GM23338 (cell line): ENCODE measurements around the gene CACUL1. TPM values are rescaled to one million over a fixed set of nuclear protein-coding genes. Genes with fewer than 3 reads are reported as not detected.

Source experiments
- ATAC-seq: fragments of 200-7000 bp; cut with Tn5 transposase; 3 replicates; pipeline ENCODE4 v1.9.1; 2020
- DNase-seq: peaks from one replicate; pipeline ENCODE4 v3.0.0-alpha.2; 2015; ENCODE audit warnings: low spot score
- H2AFZ ChIP-seq: fragments of 200-600 bp; sonication (generic); 2 replicates; pipeline ENCODE4 v1.8.0; 2016; ENCODE audit warnings: antibody characterized with exemption, mild to moderate bottlenecking, moderate library complexity
- H3F3A ChIP-seq: fragments of 200-600 bp; sonication (generic); replicated peaks from 2 replicates; pipeline ENCODE4 v1.8.0; 2017; ENCODE audit warnings: antibody characterized with exemption, mixed run types, low read depth
- H3K27ac ChIP-seq: fragments of 200-600 bp; sonication (generic); 2 replicates; pipeline ENCODE4 v1.6.1; 2016; ENCODE audit warnings: low read depth
- H3K27me3 ChIP-seq: fragments of 200-600 bp; sonication (generic); 2 replicates; pipeline ENCODE4 v1.8.0; 2016; ENCODE audit warnings: mild to moderate bottlenecking, mixed run types, moderate library complexity; ENCODE audit not compliant: insufficient read depth
- H3K36me3 ChIP-seq: fragments of 200-600 bp; sonication (generic); 2 replicates; pipeline ENCODE4 v1.8.0; 2016; ENCODE audit warnings: mild to moderate bottlenecking; ENCODE audit not compliant: insufficient read depth
- H3K4me1 ChIP-seq: fragments of 200-600 bp; sonication (generic); 2 replicates; pipeline ENCODE4 v1.8.0; 2016; ENCODE audit warnings: mild to moderate bottlenecking, moderate library complexity; ENCODE audit not compliant: insufficient read depth
- H3K4me2 ChIP-seq: fragments of 200-600 bp; sonication (generic); 2 replicates; pipeline ENCODE4 v1.7.1; 2017; ENCODE audit warnings: mixed run types
- H3K4me3 ChIP-seq: fragments of 200-600 bp; sonication (generic); 2 replicates; pipeline ENCODE4 v1.6.1; 2016; ENCODE audit warnings: mixed run types
- H3K79me2 ChIP-seq: fragments of 200-600 bp; sonication (generic); replicated peaks from 2 replicates; pipeline ENCODE4 v1.8.0; 2017; ENCODE audit warnings: mild to moderate bottlenecking; ENCODE audit not compliant: insufficient read depth
- H3K9me2 ChIP-seq: fragments of 200-600 bp; sonication (generic); 2 replicates; pipeline ENCODE4 v1.8.0; 2017; ENCODE audit not compliant: insufficient read depth
- H4K20me1 ChIP-seq: fragments of 200-600 bp; sonication (generic); replicated peaks from 2 replicates; pipeline ENCODE4 v1.8.0; 2017; ENCODE audit warnings: mild to moderate bottlenecking; ENCODE audit not compliant: insufficient read depth
- H3K27ac Mint-ChIP-seq: 2 replicates; pipeline ENCODE4 v1.8.0; 2020; ENCODE audit warnings: inconsistent platforms, mild to moderate bottlenecking, moderate library complexity, mixed read lengths
- H3K27me3 Mint-ChIP-seq: 3 replicates; pipeline ENCODE4 v1.8.0; 2022; ENCODE audit warnings: low read depth, mild to moderate bottlenecking, moderate library complexity, mixed read lengths, inconsistent platforms; ENCODE audit not compliant: insufficient read depth, poor library complexity
- H3K36me3 Mint-ChIP-seq: 3 replicates; pipeline ENCODE4 v1.8.0; 2021; ENCODE audit warnings: low read depth, mild to moderate bottlenecking, inconsistent platforms, moderate library complexity, mixed read lengths
- H3K4me1 Mint-ChIP-seq: 3 replicates; pipeline ENCODE4 v1.8.0; 2020; ENCODE audit warnings: mild to moderate bottlenecking, inconsistent platforms, mixed read lengths
- H3K4me3 Mint-ChIP-seq: 3 replicates; pipeline ENCODE4 v1.8.0; 2021; ENCODE audit warnings: moderate library complexity, mild to moderate bottlenecking, inconsistent platforms, mixed read lengths
- H3K9me3 Mint-ChIP-seq: 3 replicates; pipeline ENCODE4 v1.8.0; 2020; ENCODE audit warnings: moderate library complexity, mild to moderate bottlenecking, inconsistent platforms, mixed read lengths
- CREB1 ChIP-seq: fragments of 250-450 bp; sonication (Bioruptor Pico); IDR thresholded peaks from 2 replicates; pipeline ENCODE4 v1.5.0; 2020; ENCODE audit warnings: low read depth, mild to moderate bottlenecking, moderate library complexity
- CTCF ChIP-seq, 2 experiments: fragments of 200-600 bp in 1 of 2; sonication (generic) in 1 of 2; conservative IDR thresholded peaks; 2 replicates each; pipeline versions ENCODE4 v1.5.1 to v1.6.1; 2016 to 2017; ENCODE audit warnings: antibody characterized with exemption in 2 of 2, low read depth in 2 of 2, mild to moderate bottlenecking in 2 of 2, moderate library complexity in 1 of 2
- ETS1 ChIP-seq: IDR thresholded peaks from 2 replicates; pipeline ENCODE4 v1.6.1; 2016; ENCODE audit warnings: antibody characterized with exemption
- EZH2 ChIP-seq: fragments of 200-600 bp; sonication (generic); IDR thresholded peaks from one replicate; pipeline ENCODE4 v1.8.0; 2017; ENCODE audit warnings: antibody characterized with exemption, mild to moderate bottlenecking, low read depth; ENCODE audit not compliant: unreplicated experiment
- EZH2phosphoT487 ChIP-seq: fragments of 200-600 bp; sonication (generic); IDR thresholded peaks from one replicate; pipeline ENCODE4 v1.8.1; 2018; ENCODE audit warnings: antibody characterized with exemption; ENCODE audit not compliant: unreplicated experiment
- JUNB ChIP-seq: IDR thresholded peaks from one replicate; pipeline ENCODE4 v1.6.1; 2016; ENCODE audit warnings: antibody characterized with exemption; ENCODE audit not compliant: unreplicated experiment
- NANOG ChIP-seq: IDR thresholded peaks from 2 replicates; pipeline ENCODE4 v1.6.1; 2016; ENCODE audit warnings: antibody characterized with exemption, borderline replicate concordance
- POLR2AphosphoS5 ChIP-seq: IDR thresholded peaks from 2 replicates; pipeline ENCODE4 v1.6.1; 2016; ENCODE audit warnings: antibody characterized with exemption, low read depth
- REST ChIP-seq: IDR thresholded peaks from one replicate; pipeline ENCODE4 v1.6.1; 2018; ENCODE audit warnings: antibody characterized with exemption; ENCODE audit not compliant: unreplicated experiment
- STAT1 ChIP-seq: IDR thresholded peaks from one replicate; pipeline ENCODE4 v1.6.1; 2016; ENCODE audit warnings: antibody characterized with exemption; ENCODE audit not compliant: unreplicated experiment
- ZNF114 ChIP-seq: fragments of 250-450 bp; sonication (Bioruptor Pico); IDR thresholded peaks from 2 replicates; pipeline ENCODE4 v1.5.0; 2020; ENCODE audit warnings: mild to moderate bottlenecking, moderate library complexity
- ZNF331 ChIP-seq: fragments of 250-450 bp; sonication (Bioruptor Pico); IDR thresholded peaks from 2 replicates; pipeline ENCODE4 v1.5.0; 2020; ENCODE audit warnings: low read depth, mild to moderate bottlenecking, moderate library complexity
- ZNF462 ChIP-seq: fragments of 250-450 bp; sonication (Bioruptor Pico); IDR thresholded peaks from 2 replicates; pipeline ENCODE4 v1.5.0; 2020; ENCODE audit warnings: mild to moderate bottlenecking, moderate library complexity
- polyA plus RNA-seq: library from polyadenylated mRNA; unstranded; fragments of >200 nt; fragmentation: Nextera tagmentation; extraction: Ambion mirVana; gene quantifications from 2 replicates; pipeline ENCODE4 v1.2.1, GENCODE V29; 2016
- total RNA-seq: library from RNA; depleted of rRNA; stranded (reverse); fragments of >200 nt; shearing (Covaris generic); gene quantifications from 2 replicates; pipeline ENCODE4 v1.2.3, GENCODE V29; 2014

The CACUL1 gene
- total and polyA plus RNA-seq, 2 experiments from 2014 or later, result 46.4 to 59.4 TPM

GRCh38 chr10:118783776-118784545 lies 29.2 kb upstream of the CACUL1 start:
- Histone ChIP-seq H2AFZ (no peak overlapping the region), H3F3A (no peaks in the 10 kb centered on the region), H3K36me3 (no peaks in the 10 kb centered on the region), H3K27ac (no peak overlapping the region), H3K27me3 (no peaks in the 10 kb centered on the region), H4K20me1 (no peaks in the 10 kb centered on the region), H3K9me2 (no peaks in the 10 kb centered on the region), H3K4me1 (no peaks in the 10 kb centered on the region), H3K79me2 (no peaks in the 10 kb centered on the region), H3K4me2 (no peak overlapping the region), H3K4me3 (no peak overlapping the region)
- ATAC-seq (no peak), DNase-seq (no peak)
- Mint-ChIP-seq H3K9me3 (peaks cover 3% of the 10 kb centered on the region; the same call in 2 of the 3 replicates), H3K27ac (no peak overlapping the region), H3K4me3 (no peak overlapping the region), H3K27me3 (no peaks in the 10 kb centered on the region), H3K4me1 (no peaks in the 10 kb centered on the region), H3K36me3 (no peaks in the 10 kb centered on the region; the same call in 2 of the 3 replicates)
- TF ChIP-seq ZNF331 (CRISPR knock-in tag) (no peak), CREB1 (CRISPR knock-in tag) (no peak), ZNF114 (CRISPR knock-in tag) (no peak), REST (no peak), ETS1 (no peak), ZNF462 (CRISPR knock-in tag) (no peak), NANOG (no peak), JUNB (no peak), POLR2AphosphoS5 (no peak), EZH2 (no peak), STAT1 (no peak), EZH2phosphoT487 (no peak), CTCF (conservative IDR thresholded peaks at IDR 0.05; ENCODE audit: low read depth in 2 of 2) (no peak)
